CD8-positive, alpha-beta memory T cell (primary cell): ENCODE results near the gene VPS25. TPM values are rescaled to one million over a fixed set of nuclear protein-coding genes. Genes with fewer than 3 reads are reported as not detected.
"Not testable (repeated sequence)": the region's sequence is repeated elsewhere in the genome, so short reads cannot be mapped to it uniquely, and the experiment has no call there.

Source experiments
- CTCF ChIA-PET: fragments of 350-600 bp; sonication (Branson Sonifier 250); formaldehyde crosslinking; loops from one replicate; lab custom pipeline; 2021; ENCODE audit warnings: antibody characterized with exemption; lab: Charles Lee
- POLR2A ChIA-PET: fragments of 350-600 bp; sonication (Branson Sonifier 250); formaldehyde crosslinking; loops from one replicate; lab custom pipeline; 2021; ENCODE audit warnings: antibody characterized with exemption; lab: Charles Lee
- DNase-seq, 5 donors: peaks; one replicate each; pipeline versions ENCODE4 v3.0.0 to v3.0.0-alpha.2; 2020 to 2022; ENCODE audit warnings: mixed read lengths in 1 of 5
- H3K27ac ChIP-seq: one replicate; pipeline ENCODE4 v1.7.0; 2013; ENCODE audit warnings: low read depth, mild to moderate bottlenecking, low read length, moderate library complexity
- H3K27me3 ChIP-seq: 2 replicates; pipeline ENCODE4 v1.7.0; 2013; ENCODE audit warnings: low read length, mild to moderate bottlenecking; ENCODE audit not compliant: insufficient read depth, poor library complexity, severe bottlenecking
- H3K36me3 ChIP-seq: 2 replicates; pipeline ENCODE4 v1.7.0; 2013; ENCODE audit warnings: mild to moderate bottlenecking, low read length, moderate library complexity; ENCODE audit not compliant: insufficient read depth
- H3K4me1 ChIP-seq: 2 replicates; pipeline ENCODE4 v1.7.0; 2013; ENCODE audit warnings: mild to moderate bottlenecking, low read length, moderate library complexity; ENCODE audit not compliant: insufficient read depth
- H3K4me3 ChIP-seq: 2 replicates; pipeline ENCODE4 v1.7.0; 2013; ENCODE audit warnings: mild to moderate bottlenecking, low read length
- H3K9me3 ChIP-seq: 2 replicates; pipeline ENCODE4 v1.7.0; 2013; ENCODE audit warnings: mild to moderate bottlenecking, low read length
- H3K27ac Mint-ChIP-seq, 8 donors: one replicate each; pipeline ENCODE4 v1.8.0; 2020 to 2021; ENCODE audit warnings: mixed read lengths in 8 of 8, mild to moderate bottlenecking in 6 of 8, inconsistent platforms in 3 of 8, moderate library complexity in 3 of 8
- H3K27me3 Mint-ChIP-seq, 2 donors: one replicate each; pipeline ENCODE4 v1.8.0; 2020 to 2021; ENCODE audit warnings: mixed read lengths in 2 of 2, mild to moderate bottlenecking in 1 of 2, moderate library complexity in 1 of 2
- H3K36me3 Mint-ChIP-seq, 3 donors: one replicate each; pipeline ENCODE4 v1.8.0; 2020 to 2021; ENCODE audit warnings: mixed read lengths in 3 of 3, inconsistent platforms in 1 of 3, mild to moderate bottlenecking in 1 of 3
- H3K4me1 Mint-ChIP-seq, 3 donors: one replicate each; pipeline ENCODE4 v1.8.0; 2020 to 2021; ENCODE audit warnings: mixed read lengths in 3 of 3, inconsistent platforms in 1 of 3, mild to moderate bottlenecking in 1 of 3
- H3K4me3 Mint-ChIP-seq, 7 donors: one replicate each; pipeline ENCODE4 v1.8.0; 2020 to 2021; ENCODE audit warnings: mixed read lengths in 7 of 7, mild to moderate bottlenecking in 6 of 7, moderate library complexity in 4 of 7, inconsistent platforms in 2 of 7
- H3K9me3 Mint-ChIP-seq, 5 donors: one replicate each; pipeline ENCODE4 v1.8.0; 2020 to 2022; ENCODE audit warnings: mixed read lengths in 5 of 5, mild to moderate bottlenecking in 3 of 5, moderate library complexity in 2 of 5, inconsistent platforms in 1 of 5
- polyA plus RNA-seq: library from polyadenylated mRNA; unstranded; fragments of 300-500 nt; fragmentation: Illumina TruSeq; gene quantifications from one replicate; pipeline ENCODE4 v1.2.3, GENCODE V29; 2021
- total RNA-seq, 2 experiments: library from RNA; stranded (reverse); gene quantifications; one replicate each; pipeline ENCODE4 v1.2.3, GENCODE V29; 2021

VPS25 gene
- total and polyA plus RNA-seq, 3 experiments from 2014 or later: 63.8 to 108 (median 101) TPM

- POLR2A ChIA-PET: no interaction called here
- CTCF ChIA-PET: interaction anchor here (1.1 to 1.6 kb wide), 4 partner anchors 13 to 182 kb away, joined by 3 to 5 read pairs (median 4); partner anchors contain the start of genes PSMC3IP and VPS25
- peaks cover 6% of the 10 kb centered on the region for H3K4me1 ChIP-seq
- Mint-ChIP-seq H3K9me3 (peaks cover 0 to 4% (median 0%) of the 10 kb centered on the region in 5 donors), H3K4me1 (peaks cover 0 to 15% (median 2%) of the 10 kb centered on the region in 3 donors), H3K36me3 (peaks cover 0 to 2% (median 0%) of the 10 kb centered on the region in 3 donors), H3K27ac (no peak overlapping the region), H3K4me3 (peak overlapping the region; percentile 16 to 60 (median 32)), H3K27me3 (peaks cover 29 to 74% of the 10 kb centered on the region in 2 donors)
- DNase-seq: no peak
- H3K27me3 ChIP-seq: peaks cover 36% of the 10 kb centered on the region
- H3K36me3 ChIP-seq: no peaks in the 10 kb centered on the region
- no peaks in the 10 kb centered on the region for H3K9me3 ChIP-seq
- no peak overlapping the region for H3K4me3 ChIP-seq
- H3K27ac ChIP-seq: no peak overlapping the region
Measured at GRCh38 chr17:42759982-42760651, 13.1 kb upstream of the VPS25 start.

GRCh38 chr17:42760652-42761581 lies 12.3 kb upstream of the VPS25 start, which contains the start of gene RAMP2:
Gene RAMP2 (plus strand): TSS chr17:42761227. CDS start chr17:42761262, 35 bp downstream.
- Histone ChIP-seq H3K27me3 (peaks cover 38% of the 10 kb centered on the region), H3K27ac (no peak within 1 kb of the TSS), H3K4me1 (peaks cover 6% of the 10 kb centered on the region), H3K4me3 (no peak within 1 kb of the TSS), H3K36me3 (no peaks in the 10 kb centered on the region), H3K9me3 (no peaks in the 10 kb centered on the region)
- peaks cover 0 to 4% (median 3%) of the 10 kb centered on the region in 3 donors for H3K36me3 Mint-ChIP-seq
- H3K4me1 Mint-ChIP-seq: peaks cover 0 to 15% (median 2%) of the 10 kb centered on the region in 3 donors
- peak within 1 kb of the TSS; percentile 32 to 60 (median 38) for H3K4me3 Mint-ChIP-seq
- ChIA-PET POLR2A (no interaction called here), CTCF (interaction anchor here (1.0 to 3.4 kb wide), 7 partner anchors 12 to 183 kb away, joined by 3 to 22 read pairs (median 4); partner anchors contain the start of genes PSMC3IP and VPS25)
- peak in 1 of 5 donors; percentile 24 for DNase-seq
- peaks cover 35 to 77% of the 10 kb centered on the region in 2 donors for H3K27me3 Mint-ChIP-seq
- H3K9me3 Mint-ChIP-seq: peaks cover 0 to 4% (median 0%) of the 10 kb centered on the region in 5 donors
- no peak within 1 kb of the TSS for H3K27ac Mint-ChIP-seq

- Mint-ChIP-seq H3K9me3 (peaks cover 0 to 2% (median 0%) of the 10 kb centered on the region in 5 donors), H3K27me3 (peaks cover 33 to 73% of the 10 kb centered on the region in 2 donors), H3K36me3 (peaks cover 0 to 3% (median 3%) of the 10 kb centered on the region in 3 donors), H3K4me3 (peak overlapping the region in 4 of 7 donors; percentile 38 to 45 (median 40)), H3K27ac (no peak overlapping the region), H3K4me1 (peaks cover 0 to 15% (median 2%) of the 10 kb centered on the region in 3 donors)
- Histone ChIP-seq H3K27me3 (peaks cover 38% of the 10 kb centered on the region), H3K36me3 (no peaks in the 10 kb centered on the region), H3K4me1 (peaks cover 6% of the 10 kb centered on the region), H3K9me3 (no peaks in the 10 kb centered on the region), H3K4me3 (no peak overlapping the region), H3K27ac (no peak overlapping the region)
- ChIA-PET CTCF (interaction anchor here (1.0 to 3.4 kb wide), 3 partner anchors 18 to 184 kb away, joined by 4 to 22 read pairs (median 4); partner anchors contain the start of gene PSMC3IP), POLR2A (no interaction called here)
- no peak for DNase-seq
Measured at GRCh38 chr17:42761638-42762037, 11.6 kb upstream of the VPS25 start.

GRCh38 chr17:42766124-42766523 lies 7.1 kb upstream of the VPS25 start:
- Mint-ChIP-seq H3K9me3 (peaks cover 0 to 2% (median 0%) of the 10 kb centered on the region in 5 donors), H3K27ac (no peak overlapping the region), H3K27me3 (peaks cover 33 to 49% of the 10 kb centered on the region in 2 donors), H3K36me3 (peaks cover 0 to 3% (median 3%) of the 10 kb centered on the region in 3 donors), H3K4me1 (peaks cover 0 to 8% (median 2%) of the 10 kb centered on the region in 3 donors), H3K4me3 (no peak overlapping the region)
- Histone ChIP-seq H3K4me3 (no peak overlapping the region), H3K27ac (no peak overlapping the region), H3K4me1 (peaks cover 6% of the 10 kb centered on the region), H3K36me3 (no peaks in the 10 kb centered on the region), H3K9me3 (no peaks in the 10 kb centered on the region), H3K27me3 (peaks cover 31% of the 10 kb centered on the region)
- ChIA-PET CTCF (interaction anchor here (1.3 kb wide), 1 partner anchor 14 kb away, joined by 3 read pairs; the partner anchor contains the start of gene WNK4), POLR2A (no interaction called here)
- DNase-seq: no peak

- H3K27me3 Mint-ChIP-seq: peaks cover 26 to 39% of the 10 kb centered on the region in 2 donors
- H3K36me3 ChIP-seq: no peaks in the 10 kb centered on the region
- H3K27me3 ChIP-seq: peaks cover 18% of the 10 kb centered on the region
- H3K4me3 Mint-ChIP-seq: no peak overlapping the region
- H3K9me3 Mint-ChIP-seq: no peaks in the 10 kb centered on the region
- no peak overlapping the region for H3K27ac ChIP-seq
- no peak for DNase-seq
- H3K9me3 ChIP-seq: no peaks in the 10 kb centered on the region
- POLR2A ChIA-PET: interaction anchor here (0.6 kb wide), 1 partner anchor 35 kb away, joined by 4 read pairs; no protein-coding TSS in a partner anchor
- H3K27ac Mint-ChIP-seq: no peak overlapping the region
- CTCF ChIA-PET: no interaction called here
- peaks cover 0 to 3% (median 3%) of the 10 kb centered on the region in 3 donors for H3K36me3 Mint-ChIP-seq
- H3K4me1 Mint-ChIP-seq: peaks cover 6 to 9% (median 7%) of the 10 kb centered on the region in 3 donors
- H3K4me1 ChIP-seq: no peaks in the 10 kb centered on the region
- no peak overlapping the region for H3K4me3 ChIP-seq
Measured at GRCh38 chr17:42767512-42767911, 5.7 kb upstream of the VPS25 start.

- H3K36me3 ChIP-seq, H3K27ac ChIP-seq, H3K4me3 Mint-ChIP-seq, POLR2A ChIA-PET, CTCF ChIA-PET, H3K4me1 ChIP-seq, H3K4me3 ChIP-seq, H3K9me3 ChIP-seq, DNase-seq, H3K27ac Mint-ChIP-seq, H3K9me3 Mint-ChIP-seq, H3K36me3 Mint-ChIP-seq: not testable (repeated sequence)
- Mint-ChIP-seq H3K27me3 (peaks cover 22 to 34% of the 10 kb centered on the region in 2 donors), H3K4me1 (peaks cover 6 to 13% (median 11%) of the 10 kb centered on the region in 3 donors)
- peaks cover 13% of the 10 kb centered on the region for H3K27me3 ChIP-seq
Measured at GRCh38 chr17:42768006-42768405, 5.2 kb upstream of the VPS25 start.

- H3K27ac ChIP-seq, CTCF ChIA-PET, H3K27ac Mint-ChIP-seq, H3K4me3 ChIP-seq, DNase-seq, H3K36me3 ChIP-seq, H3K4me3 Mint-ChIP-seq, H3K27me3 ChIP-seq, H3K9me3 Mint-ChIP-seq, H3K9me3 ChIP-seq: not testable (repeated sequence)
- H3K27me3 Mint-ChIP-seq: peaks cover 19 to 20% of the 10 kb centered on the region in 2 donors
- POLR2A ChIA-PET: interaction anchor here (0.6 kb wide), 1 partner anchor 162 kb away, joined by 3 read pairs; no protein-coding TSS in a partner anchor
- peaks cover 3 to 17% (median 8%) of the 10 kb centered on the region in 3 donors for H3K36me3 Mint-ChIP-seq
- H3K4me1 Mint-ChIP-seq: peaks cover 19 to 30% (median 30%) of the 10 kb centered on the region in 3 donors
- H3K4me1 ChIP-seq: peaks cover 11% of the 10 kb centered on the region
Measured at GRCh38 chr17:42769964-42770363, 3.3 kb upstream of the VPS25 start.
